IMR-90 (cell line): Measurements from ENCODE around the gene PBX3. TPM values are rescaled to one million over a fixed set of nuclear protein-coding genes. Genes with fewer than 3 reads are reported as not detected.

ENCODE experiments used
- ATAC-seq: fragments of 200-7000 bp; cut with Tn5 transposase; 2 replicates; pipeline ENCODE4 v1.9.1; 2020; ENCODE audit warnings: low read depth, mild to moderate bottlenecking, moderate library complexity
- BruUV-seq: library from RNA; stranded (reverse); fragments of 400-500 nt; replicated peaks from 2 replicates; lab custom pipeline; 2021; lab: Mats Ljungman, UMichigan
- CTCF ChIA-PET: fragments of 300-600 bp; formaldehyde crosslinking; extraction: SDS; loops from one replicate; lab custom pipeline; 2021; ENCODE audit warnings: antibody characterized with exemption; lab: Yijun Ruan, JAX
- POLR2A ChIA-PET: fragments of 300-600 bp; sonication (Branson Sonifier 250); formaldehyde crosslinking; loops from one replicate; lab custom pipeline; 2022; ENCODE audit warnings: antibody characterized with exemption; ENCODE audit not compliant: unreplicated experiment; lab: Charles Lee
- DNase-seq: peaks from one replicate; pipeline ENCODE4 v3.0.0; 2013
- H2AFZ ChIP-seq: replicated peaks from 2 replicates; pipeline ENCODE3; 2013; ENCODE audit warnings: low read length, mild to moderate bottlenecking; ENCODE audit not compliant: poor library complexity
- H2AK5ac ChIP-seq: 2 replicates; pipeline ENCODE4 v1.6.1; 2013; ENCODE audit warnings: low read depth, low read length, inconsistent platforms
- H2AK9ac ChIP-seq: replicated peaks from 2 replicates; pipeline ENCODE3; 2013; ENCODE audit warnings: mild to moderate bottlenecking, low read depth, low read length, moderate library complexity; ENCODE audit not compliant: poor library complexity
- H2BK120ac ChIP-seq: 2 replicates; pipeline ENCODE4 v1.6.1; 2013; ENCODE audit warnings: low read depth, low read length, inconsistent platforms
- H2BK15ac ChIP-seq: 3 replicates; pipeline ENCODE4 v1.6.1; 2013; ENCODE audit warnings: low read depth, low read length, inconsistent platforms
- H2BK20ac ChIP-seq: 2 replicates; pipeline ENCODE4 v1.6.1; 2013; ENCODE audit warnings: low read depth, mild to moderate bottlenecking, inconsistent platforms, low read length, moderate library complexity
- H2BK5ac ChIP-seq: 2 replicates; pipeline ENCODE4 v1.6.1; 2013; ENCODE audit warnings: mild to moderate bottlenecking, low read depth, low read length, inconsistent platforms; ENCODE audit not compliant: poor library complexity, severe bottlenecking
- H3K14ac ChIP-seq: replicated peaks from 2 replicates; pipeline ENCODE4 v1.6.1; 2013; ENCODE audit warnings: low read depth, low read length, inconsistent platforms
- H3K18ac ChIP-seq: 2 replicates; pipeline ENCODE4 v1.6.1; 2013; ENCODE audit warnings: low read depth, low read length, control low read depth
- H3K23ac ChIP-seq: 2 replicates; pipeline ENCODE4 v1.6.1; 2013; ENCODE audit warnings: low read depth, low read length, inconsistent platforms
- H3K27ac ChIP-seq: 2 replicates; pipeline ENCODE4 v1.5.1; 2013; ENCODE audit warnings: mild to moderate bottlenecking, control low read depth, low read length; ENCODE audit not compliant: insufficient read depth
- H3K27me3 ChIP-seq: 2 replicates; pipeline ENCODE4 v1.6.1; 2013; ENCODE audit warnings: low read length; ENCODE audit not compliant: control insufficient read depth, insufficient read depth
- H3K36me3 ChIP-seq: 2 replicates; pipeline ENCODE4 v1.6.1; 2013; ENCODE audit warnings: low read length, mixed read lengths; ENCODE audit not compliant: control insufficient read depth, insufficient read depth
- H3K4ac ChIP-seq: 2 replicates; pipeline ENCODE4 v1.6.1; 2013; ENCODE audit warnings: low read depth, low read length, inconsistent platforms
- H3K4me1 ChIP-seq: 2 replicates; pipeline ENCODE4 v1.6.1; 2013; ENCODE audit warnings: low read length, mixed read lengths; ENCODE audit not compliant: control insufficient read depth, insufficient read depth
- H3K4me2 ChIP-seq: 2 replicates; pipeline ENCODE4 v1.6.1; 2013; ENCODE audit warnings: low read depth, mild to moderate bottlenecking, control low read depth, low read length, moderate library complexity
- H3K4me3 ChIP-seq: 2 replicates; pipeline ENCODE4 v1.5.1; 2013; ENCODE audit warnings: low read depth, mild to moderate bottlenecking, control low read depth, low read length, moderate library complexity; ENCODE audit not compliant: insufficient read depth
- H3K56ac ChIP-seq: 2 replicates; pipeline ENCODE4 v1.6.1; 2013; ENCODE audit warnings: low read length, inconsistent platforms; ENCODE audit not compliant: insufficient read depth; ENCODE audit errors: extremely low read depth
- H3K79me1 ChIP-seq, 2 experiments: 2 replicates each; pipeline ENCODE4 v1.6.1; 2013; ENCODE audit warnings: low read length in 2 of 2, inconsistent platforms in 1 of 2, low read depth in 1 of 2
- H3K9ac ChIP-seq: 2 replicates; pipeline ENCODE4 v1.6.1; 2013; ENCODE audit warnings: low read depth, low read length, control low read depth
- H3K9me1 ChIP-seq: 2 replicates; pipeline ENCODE4 v1.6.1; 2013; ENCODE audit warnings: low read length, inconsistent platforms; ENCODE audit not compliant: insufficient read depth
- H3K9me3 ChIP-seq: 2 replicates; pipeline ENCODE4 v1.6.1; 2013; ENCODE audit warnings: low read length; ENCODE audit not compliant: control insufficient read depth, insufficient read depth
- H4K20me1 ChIP-seq: 2 replicates; pipeline ENCODE4 v1.6.1; 2013; ENCODE audit warnings: low read length, inconsistent platforms; ENCODE audit not compliant: insufficient read depth
- H4K5ac ChIP-seq: 2 replicates; pipeline ENCODE4 v1.6.1; 2013; ENCODE audit warnings: mild to moderate bottlenecking, low read depth, low read length, control low read depth
- H4K8ac ChIP-seq, 2 experiments: 2 replicates each; pipeline ENCODE4 v1.6.1; 2013; ENCODE audit warnings: low read depth in 2 of 2, low read length in 2 of 2, control low read depth in 1 of 2, inconsistent platforms in 1 of 2
- H4K91ac ChIP-seq: 2 replicates; pipeline ENCODE4 v1.6.1; 2013; ENCODE audit warnings: low read depth, low read length, inconsistent platforms; ENCODE audit not compliant: insufficient read depth
- BHLHE40 ChIP-seq: fragments of 150-350 bp; IDR thresholded peaks from 2 replicates; pipeline ENCODE4 v1.6.1; 2016; ENCODE audit warnings: mild to moderate bottlenecking, low read depth, low read length
- CEBPB ChIP-seq: IDR thresholded peaks from 2 replicates; pipeline ENCODE4 v1.6.1; 2012; ENCODE audit warnings: low read depth, low read length, improper control_type of control experiment
- CHD1 ChIP-seq: IDR thresholded peaks from 2 replicates; pipeline ENCODE4 v1.6.1; 2012; ENCODE audit warnings: low read depth, low read length, improper control_type of control experiment
- CTCF ChIP-seq: conservative IDR thresholded peaks from 2 replicates; pipeline ENCODE4 v1.5.1; 2012; ENCODE audit warnings: mild to moderate bottlenecking, low read depth, low read length, improper control_type of control experiment
- ELK1 ChIP-seq: fragments of 150-350 bp; IDR thresholded peaks from 2 replicates; pipeline ENCODE4 v1.6.1; 2016; ENCODE audit warnings: low read depth, mild to moderate bottlenecking, low read length, moderate library complexity, borderline replicate concordance
- FOS ChIP-seq: fragments of 150-350 bp; IDR thresholded peaks from 2 replicates; pipeline ENCODE4 v1.6.1; 2016; ENCODE audit warnings: low read depth, low read length
- MAFK ChIP-seq: IDR thresholded peaks from 2 replicates; pipeline ENCODE4 v1.6.1; 2012; ENCODE audit warnings: low read depth, low read length, improper control_type of control experiment
- MAZ ChIP-seq: IDR thresholded peaks from 2 replicates; pipeline ENCODE4 v1.6.1; 2012; ENCODE audit warnings: low read depth, mild to moderate bottlenecking, low read length, improper control_type of control experiment, moderate library complexity, borderline replicate concordance
- MXI1 ChIP-seq: IDR thresholded peaks from 2 replicates; pipeline ENCODE4 v1.6.1; 2012; ENCODE audit warnings: low read depth, mild to moderate bottlenecking, low read length, moderate library complexity, borderline replicate concordance
- NFE2L2 ChIP-seq: fragments of 150-350 bp; IDR thresholded peaks from 2 replicates; pipeline ENCODE4 v1.6.1; 2016; ENCODE audit warnings: low read depth, mild to moderate bottlenecking, low read length
- POLR2A ChIP-seq: IDR thresholded peaks from 2 replicates; pipeline ENCODE4 v1.6.1; 2012; ENCODE audit warnings: mild to moderate bottlenecking, low read depth, low read length
- RAD21 ChIP-seq: IDR thresholded peaks from 2 replicates; pipeline ENCODE4 v1.6.1; 2012; ENCODE audit warnings: low read length, improper control_type of control experiment
- RCOR1 ChIP-seq: IDR thresholded peaks from 2 replicates; pipeline ENCODE4 v1.6.1; 2012; ENCODE audit warnings: mild to moderate bottlenecking, low read length, improper control_type of control experiment; ENCODE audit not compliant: insufficient replicate concordance
- RFX5 ChIP-seq: IDR thresholded peaks from 2 replicates; pipeline ENCODE4 v1.8.0; 2012; ENCODE audit warnings: low read depth, mild to moderate bottlenecking, low read length, moderate library complexity
- SMC3 ChIP-seq: fragments of 150-350 bp; IDR thresholded peaks from 2 replicates; pipeline ENCODE4 v1.6.1; 2016; ENCODE audit warnings: low read depth, mild to moderate bottlenecking, antibody characterized with exemption, low read length, moderate library complexity
- USF2 ChIP-seq: fragments of 150-350 bp; IDR thresholded peaks from 2 replicates; pipeline ENCODE4 v1.6.1; 2017; ENCODE audit warnings: mild to moderate bottlenecking, antibody characterized with exemption, low read length, low read depth
- WGBS, 2 experiments: methylation state at CpG; one replicate each; pipeline versions ENCODE4 v1.1.5 to v1.1.7; 2013; ENCODE audit warnings: missing lambda C conversion rate in 2 of 2; ENCODE audit not compliant: insufficient read length in 1 of 2; ENCODE audit errors: extremely low coverage in 2 of 2; 5-methylcytosine and 5-hydroxymethylcytosine counted together
- dilution Hi-C: fragments of 300-500 bp; cut with HindIII; formaldehyde crosslinking; loops from one replicate; pipeline ENCODE4 v1.14.3; 2018; ENCODE audit warnings: low sequenced_read_pairs; ENCODE audit not compliant: unreplicated experiment
- in situ Hi-C: fragments of 300-500 bp; cut with MboI; formaldehyde crosslinking; loops from 3 replicates; pipeline ENCODE4 v1.14.3; 2019; ENCODE audit warnings: low sequenced_read_pairs, inconsistent platforms, mixed read lengths
- intact Hi-C: fragments of 100-400 bp; cut with micrococcal nuclease; formaldehyde crosslinking; loops from 2 replicates; pipeline ENCODE4 v1.10.0; 2022
- polyA plus RNA-seq, 3 experiments: library from polyadenylated mRNA; depleted of rRNA; stranded (reverse); fragments of >200 nt; gene quantifications; 2 replicates each; pipeline ENCODE4 v1.2.3, GENCODE V29; 2012; ENCODE audit warnings: low replicate concordance in 1 of 3
- total RNA-seq: library from RNA; depleted of rRNA; stranded (reverse); fragments of >200 nt; gene quantifications from 2 replicates; pipeline ENCODE4 v1.2.3, GENCODE V29; 2012

Gene PBX3
- total and polyA plus RNA-seq, 2 of the 4 experiments (the other 2 are of a cell fraction): 12.0 to 15.6 TPM

GRCh38 chr9:125966466-125966865, 219.3 kb downstream of the PBX3 start:
- H3K14ac ChIP-seq: no peak overlapping the region
- H4K91ac ChIP-seq: no peak overlapping the region
- DNase-seq (peak; percentile 8), ATAC-seq (no peak; the same call in 1 of the 2 replicates)
- H3K23ac ChIP-seq: no peak overlapping the region
- ChIA-PET POLR2A (no interaction called here), CTCF (no interaction called here)
- H2AFZ ChIP-seq: no peak overlapping the region
- no peak overlapping the region for H4K8ac ChIP-seq
- H4K20me1 ChIP-seq: no peaks in the 10 kb centered on the region
- no peak overlapping the region for H3K4me2 ChIP-seq
- no peak overlapping the region for H2AK9ac ChIP-seq
- no peak overlapping the region for H2BK5ac ChIP-seq
- H3K36me3 ChIP-seq: peaks cover 6% of the 10 kb centered on the region
- no peaks in the 10 kb centered on the region for H3K79me1 ChIP-seq
- BruUV-seq: no TSS peak
- H3K9me1 ChIP-seq: no peaks in the 10 kb centered on the region; the same call in 1 of the 2 replicates
- dilution Hi-C loops: no loop called here
- no peak overlapping the region for H2BK15ac ChIP-seq
- H2BK120ac ChIP-seq: no peak overlapping the region
- in situ Hi-C loops: no loop called here
- no peak overlapping the region for H3K18ac ChIP-seq
- H3K27ac ChIP-seq: no peak overlapping the region
- TF ChIP-seq ELK1 (no peak), BHLHE40 (no peak), NFE2L2 (no peak), CHD1 (no peak), FOS (no peak), RCOR1 (no peak), CEBPB (no peak), MAFK (no peak), RAD21 (no peak), MXI1 (no peak), SMC3 (no peak), RFX5 (no peak), POLR2A (no peak), USF2 (no peak), MAZ (no peak), CTCF (no peak)
- no peak overlapping the region for H4K5ac ChIP-seq
- WGBS, 2 experiments: no CpG with 5 or more reads among the region's 9 CpGs
- no peak overlapping the region for H2BK20ac ChIP-seq
- H3K4ac ChIP-seq: no peak overlapping the region
- no peaks in the 10 kb centered on the region for H3K9me3 ChIP-seq
- no peaks in the 10 kb centered on the region for H3K27me3 ChIP-seq
- no peak overlapping the region for H3K56ac ChIP-seq
- H3K4me3 ChIP-seq: no peak overlapping the region
- no peak overlapping the region for H3K9ac ChIP-seq
- intact Hi-C loops: no loop called here
- H3K4me1 ChIP-seq: no peaks in the 10 kb centered on the region
- no peak overlapping the region for H2AK5ac ChIP-seq
